ENCODE data around the gene SBK1. TPM values are rescaled to one million over a fixed set of nuclear protein-coding genes. Genes with fewer than 3 reads are reported as not detected.

The SBK1 gene
- total and polyA plus RNA-seq, 4 experiments from 2014 or later, result 1.2 to 14.6 (median 13.7) TPM

DNA sequence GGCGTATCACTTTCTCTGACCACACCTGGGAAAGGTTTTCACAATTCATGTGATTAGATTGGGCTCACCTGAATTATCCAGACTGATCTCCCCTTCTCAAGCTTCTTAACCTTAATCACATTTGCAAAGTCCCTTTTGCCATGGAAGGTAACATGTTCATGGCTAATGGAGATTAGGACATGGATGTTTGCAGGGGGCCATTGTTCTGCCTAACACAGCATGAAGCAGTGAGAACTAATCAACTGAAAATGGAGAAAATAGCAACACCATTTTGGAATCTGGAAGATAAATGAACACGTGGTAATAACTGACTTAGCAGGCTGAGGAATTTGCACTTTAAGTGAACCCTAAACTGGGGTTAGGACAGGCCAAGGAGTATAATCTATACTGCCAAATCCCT is 25.0 kb upstream of the SBK1 start:
- ChIA-PET POLR2A (ENCODE audit: partially characterized antibody) (interaction anchor here (1.5 kb wide), 1 partner anchor 27 kb away, joined by 3 read pairs; no protein-coding TSS in a partner anchor), CTCF (ENCODE audit: partially characterized antibody) (interaction anchor here (1.1 kb wide), 1 partner anchor 50 kb away, joined by 3 read pairs; no protein-coding TSS in a partner anchor)
- no peaks in the 10 kb centered on the region for H3K36me3 ChIP-seq (ENCODE audit: insufficient read depth, low read length)
- H3K27me3 ChIP-seq (ENCODE audit: insufficient read depth, low read length), result no peaks in the 10 kb centered on the region
- Mint-ChIP-seq H3K9me3 (peaks cover 0 to 3% (median 0%) of the 10 kb centered on the region in 8 donors), H3K36me3 (no peaks in the 10 kb centered on the region), H3K4me3 (no peak overlapping the region), H3K27ac (no peak overlapping the region), H3K27me3 (peaks cover 7 to 12% of the 10 kb centered on the region in 2 donors), H3K4me1 (peaks cover 0 to 15% (median 8%) of the 10 kb centered on the region in 4 donors)
- peaks cover 8% of the 10 kb centered on the region for H3K4me1 ChIP-seq (ENCODE audit: insufficient read depth, low read length)
- H3K27ac ChIP-seq (ENCODE audit: low read depth, low read length), result no peak overlapping the region
- intact Hi-C loops (cut with micrococcal nuclease), result no loop called here
- DNase-seq, result no peak
- H3K9me3 ChIP-seq (ENCODE audit: control insufficient read depth in 1 of 2, low read length in 2 of 2), result no peaks in the 10 kb centered on the region
- no peak overlapping the region for H3K4me3 ChIP-seq (ENCODE audit: low read length in 2 of 2)

GRCh38 chr16:28273511-28273910 is 18.8 kb upstream of the SBK1 start:
- Histone ChIP-seq H3K27ac (ENCODE audit: low read depth, low read length) (no peak overlapping the region), H3K36me3 (ENCODE audit: insufficient read depth, low read length) (no peaks in the 10 kb centered on the region), H3K27me3 (ENCODE audit: insufficient read depth, low read length) (no peaks in the 10 kb centered on the region), H3K4me1 (ENCODE audit: insufficient read depth, low read length) (peaks cover 24% of the 10 kb centered on the region), H3K9me3 (ENCODE audit: control insufficient read depth in 1 of 2, low read length in 2 of 2) (no peaks in the 10 kb centered on the region), H3K4me3 (ENCODE audit: low read length in 2 of 2) (no peak overlapping the region)
- Mint-ChIP-seq H3K4me3 (no peak overlapping the region), H3K4me1 (peaks cover 24 to 40% (median 31%) of the 10 kb centered on the region in 4 donors), H3K27ac (peak overlapping the region in 2 of 7 donors; percentile 4 to 81), H3K9me3 (peaks cover 0 to 7% (median 0%) of the 10 kb centered on the region in 8 donors), H3K27me3 (peaks cover 0 to 8% of the 10 kb centered on the region in 2 donors), H3K36me3 (no peaks in the 10 kb centered on the region)
- ChIA-PET CTCF (ENCODE audit: partially characterized antibody) (no interaction called here), POLR2A (ENCODE audit: partially characterized antibody) (no interaction called here)
- no peak for DNase-seq
- intact Hi-C loops (cut with micrococcal nuclease), result no loop called here

DNA sequence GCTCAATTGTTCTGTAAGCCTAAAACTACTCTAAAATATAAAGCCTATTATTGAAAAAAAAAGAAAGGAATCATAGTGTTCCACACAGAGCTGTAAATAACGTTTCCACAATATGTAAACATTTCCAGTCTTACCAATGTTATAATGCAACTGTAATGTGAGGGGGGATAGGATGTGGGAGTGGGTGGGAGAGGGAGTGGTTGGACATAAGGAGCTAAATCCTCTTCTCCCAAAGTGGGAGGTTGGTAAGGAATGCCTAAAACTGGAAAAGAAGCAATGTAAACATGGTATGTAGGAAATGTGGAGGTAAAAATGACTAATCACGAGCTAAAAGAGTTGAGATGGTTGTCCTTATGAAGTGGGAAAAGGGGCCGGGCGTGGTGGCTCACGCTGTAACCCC is 17.6 kb upstream of the SBK1 start:
- Histone ChIP-seq H3K27ac (ENCODE audit: low read depth, low read length) (no peak overlapping the region), H3K4me1 (ENCODE audit: insufficient read depth, low read length) (peaks cover 36% of the 10 kb centered on the region), H3K36me3 (ENCODE audit: insufficient read depth, low read length) (no peaks in the 10 kb centered on the region), H3K4me3 (ENCODE audit: low read length in 2 of 2) (no peak overlapping the region), H3K9me3 (ENCODE audit: control insufficient read depth in 1 of 2, low read length in 2 of 2) (no peaks in the 10 kb centered on the region), H3K27me3 (ENCODE audit: insufficient read depth, low read length) (no peaks in the 10 kb centered on the region)
- ChIA-PET POLR2A (ENCODE audit: partially characterized antibody) (interaction anchor here (0.9 kb wide), 1 partner anchor 62 kb away, joined by 3 read pairs; no protein-coding TSS in a partner anchor), CTCF (ENCODE audit: partially characterized antibody) (interaction anchor here (1.0 to 1.9 kb wide), 5 partner anchors 36 to 141 kb away, joined by 3 to 8 read pairs (median 5); no protein-coding TSS in a partner anchor)
- Mint-ChIP-seq H3K36me3 (no peaks in the 10 kb centered on the region), H3K4me3 (no peak overlapping the region), H3K27ac (peak overlapping the region in 2 of 7 donors; percentile 50 to 81), H3K9me3 (peaks cover 0 to 7% (median 0%) of the 10 kb centered on the region in 8 donors), H3K4me1 (peaks cover 24 to 47% (median 37%) of the 10 kb centered on the region in 4 donors), H3K27me3 (peaks cover 0 to 8% of the 10 kb centered on the region in 2 donors)
- no peak for DNase-seq
- intact Hi-C loops (cut with micrococcal nuclease), result no loop called here

DNA sequence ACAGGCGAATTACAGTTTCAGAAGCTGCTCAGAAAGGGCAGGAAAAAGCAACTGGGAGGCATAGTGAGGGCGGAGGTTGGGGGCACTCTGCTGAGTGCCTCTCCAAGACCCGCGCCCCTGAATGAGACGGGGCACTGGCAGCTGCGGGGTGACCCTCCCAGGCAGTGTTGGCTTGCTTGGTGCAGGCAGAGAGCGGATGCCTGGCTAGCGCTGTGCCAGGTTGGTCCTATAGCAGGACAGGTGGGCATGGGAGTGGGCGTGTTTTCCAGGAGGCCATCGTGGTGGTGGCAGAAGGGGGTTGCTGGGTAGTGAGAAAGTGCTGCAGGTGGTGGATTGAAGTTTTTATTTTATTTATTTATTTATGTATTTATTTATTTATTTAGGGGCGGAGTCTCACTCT is 16.0 kb upstream of the SBK1 start:
- POLR2A ChIA-PET (ENCODE audit: partially characterized antibody), result interaction anchor here (1.0 to 7.8 kb wide), 6 partner anchors 17 to 218 kb away, joined by 3 to 68 read pairs (median 19); partner anchors contain the start of genes APOBR and SBK1
- no peak for DNase-seq
- H3K4me1 Mint-ChIP-seq, result peaks cover 24 to 49% (median 37%) of the 10 kb centered on the region in 4 donors
- no peaks in the 10 kb centered on the region for H3K36me3 Mint-ChIP-seq
- CTCF ChIA-PET (ENCODE audit: partially characterized antibody), result interaction anchor here (1.5 to 9.7 kb wide), 3 partner anchors 11 to 42 kb away, joined by 5 to 321 read pairs (median 7); no protein-coding TSS in a partner anchor
- Histone ChIP-seq H3K27me3 (ENCODE audit: insufficient read depth, low read length) (no peaks in the 10 kb centered on the region), H3K27ac (ENCODE audit: low read depth, low read length) (no peak overlapping the region), H3K4me3 (ENCODE audit: low read length in 2 of 2) (no peak overlapping the region), H3K9me3 (ENCODE audit: control insufficient read depth in 1 of 2, low read length in 2 of 2) (no peaks in the 10 kb centered on the region), H3K36me3 (ENCODE audit: insufficient read depth, low read length) (no peaks in the 10 kb centered on the region), H3K4me1 (ENCODE audit: insufficient read depth, low read length) (peaks cover 37% of the 10 kb centered on the region)
- H3K9me3 Mint-ChIP-seq, result peaks cover 0 to 4% (median 0%) of the 10 kb centered on the region in 8 donors
- peak overlapping the region in 7 of 8 donors; percentile 24 to 71 (median 67) for H3K4me3 Mint-ChIP-seq
- peaks cover 0 to 8% of the 10 kb centered on the region in 2 donors for H3K27me3 Mint-ChIP-seq
- peak overlapping the region in 5 of 7 donors; percentile 62 to 79 (median 77) for H3K27ac Mint-ChIP-seq
- intact Hi-C loops (cut with micrococcal nuclease), result no loop called here

DNA sequence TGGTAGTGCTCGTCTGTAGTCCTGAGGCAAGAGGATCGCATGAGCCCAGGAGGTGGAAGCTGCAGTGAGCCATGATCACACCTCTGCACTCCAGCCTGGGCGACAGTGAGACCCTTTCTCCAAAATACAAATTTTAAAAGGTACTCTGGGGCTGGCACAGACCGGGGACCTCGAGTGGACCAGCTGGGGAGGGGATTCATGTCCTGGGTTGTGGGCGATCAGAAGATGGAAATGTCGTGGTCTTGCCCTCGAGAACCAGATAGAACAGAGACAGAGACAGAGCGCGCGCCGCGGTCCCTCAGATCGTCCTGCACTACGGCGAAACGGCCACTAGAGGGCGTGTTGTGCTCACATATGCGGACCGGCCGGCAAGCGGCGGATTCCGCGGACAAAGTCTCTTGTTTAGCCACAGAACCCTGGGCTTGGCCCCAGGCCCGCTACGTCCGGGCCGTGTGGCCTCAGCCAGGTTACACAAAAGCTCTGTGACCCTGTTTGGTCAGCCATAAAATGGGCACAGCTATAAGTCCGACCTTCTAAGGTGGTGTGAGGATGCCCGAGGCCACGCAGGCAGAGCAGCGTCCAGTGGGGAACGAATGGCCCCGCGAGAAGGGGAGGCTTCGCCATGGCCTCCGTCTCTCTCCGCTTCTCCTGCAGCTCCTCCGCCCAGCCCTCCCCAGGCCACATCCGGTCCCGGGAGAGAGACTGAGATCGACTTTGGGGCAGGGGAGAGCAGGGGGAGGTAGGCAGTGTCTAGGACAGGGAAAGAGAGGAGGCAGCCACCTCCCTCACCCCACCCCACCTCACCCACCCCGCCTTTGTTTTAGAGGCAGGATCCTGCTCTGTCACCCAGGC is 14.6 kb upstream of the SBK1 start:
- Histone ChIP-seq H3K9me3 (ENCODE audit: control insufficient read depth in 1 of 2, low read length in 2 of 2) (no peaks in the 10 kb centered on the region), H3K27me3 (ENCODE audit: insufficient read depth, low read length) (no peaks in the 10 kb centered on the region), H3K27ac (ENCODE audit: low read depth, low read length) (peak overlapping the region; percentile 60), H3K4me1 (ENCODE audit: insufficient read depth, low read length) (peaks cover 37% of the 10 kb centered on the region), H3K4me3 (ENCODE audit: low read length in 2 of 2) (peak overlapping the region; percentile 69 to 76), H3K36me3 (ENCODE audit: insufficient read depth, low read length) (no peaks in the 10 kb centered on the region)
- Mint-ChIP-seq H3K9me3 (peaks cover 0 to 4% (median 0%) of the 10 kb centered on the region in 8 donors), H3K4me1 (peaks cover 24 to 49% (median 37%) of the 10 kb centered on the region in 4 donors), H3K36me3 (no peaks in the 10 kb centered on the region), H3K4me3 (peak overlapping the region; percentile 76 to 88 (median 84)), H3K27ac (peak overlapping the region; percentile 79 to 98 (median 94)), H3K27me3 (peaks cover 0 to 8% of the 10 kb centered on the region in 2 donors)
- intact Hi-C loops (cut with micrococcal nuclease), result loop anchor here (1.0 kb wide), 3 partner anchors 40 to 272 kb away; no protein-coding TSS in a partner anchor
- POLR2A ChIA-PET (ENCODE audit: partially characterized antibody), result interaction anchor here (0.6 to 7.8 kb wide), 17 partner anchors 11 to 545 kb away, joined by 3 to 68 read pairs (median 4); partner anchors contain the start of genes APOBR, ATXN2L, CLN3 and SBK1
- DNase-seq, result peak; percentile 79 to 86 (median 80)
- CTCF ChIA-PET (ENCODE audit: partially characterized antibody), result interaction anchor here (0.6 to 9.7 kb wide), 18 partner anchors 9 to 305 kb away, joined by 3 to 321 read pairs (median 4); partner anchors contain the start of genes APOBR and SBK1

GRCh38 chr16:28279006-28279405 is 13.3 kb upstream of the SBK1 start:
- peak in 3 of 5 donors; percentile 10 to 29 (median 12) for DNase-seq

More at GRCh38 chr16:28279006-28279405, 13.3 kb upstream of the SBK1 start:
- POLR2A ChIA-PET (ENCODE audit: partially characterized antibody), result interaction anchor here (0.6 to 7.8 kb wide), 5 partner anchors 14 to 40 kb away, joined by 3 to 68 read pairs (median 33); partner anchors contain the start of gene SBK1
- H3K27ac ChIP-seq (ENCODE audit: low read depth, low read length), result no peak overlapping the region
- H3K36me3 ChIP-seq (ENCODE audit: insufficient read depth, low read length), result no peaks in the 10 kb centered on the region
- intact Hi-C loops (cut with micrococcal nuclease), result no loop called here
- Mint-ChIP-seq H3K4me3 (peak overlapping the region in 5 of 8 donors; percentile 1 to 34 (median 15)), H3K4me1 (peaks cover 23 to 49% (median 33%) of the 10 kb centered on the region in 4 donors), H3K9me3 (no peaks in the 10 kb centered on the region), H3K36me3 (no peaks in the 10 kb centered on the region), H3K27ac (peak overlapping the region in 3 of 7 donors; percentile 23 to 41 (median 24)), H3K27me3 (peaks cover 0 to 3% of the 10 kb centered on the region in 2 donors)
- no peak overlapping the region for H3K4me3 ChIP-seq (ENCODE audit: low read length in 2 of 2)
- no peaks in the 10 kb centered on the region for H3K9me3 ChIP-seq (ENCODE audit: control insufficient read depth in 1 of 2, low read length in 2 of 2)
- H3K4me1 ChIP-seq (ENCODE audit: insufficient read depth, low read length), result peaks cover 37% of the 10 kb centered on the region
- CTCF ChIA-PET (ENCODE audit: partially characterized antibody), result interaction anchor here (0.6 to 9.7 kb wide), 9 partner anchors 10 to 302 kb away, joined by 3 to 321 read pairs (median 4); partner anchors contain the start of gene SBK1
- H3K27me3 ChIP-seq (ENCODE audit: insufficient read depth, low read length), result no peaks in the 10 kb centered on the region
